Omental fat pad (tissue), 4 donors: ENCODE data around the gene ID4. TPM values are rescaled to one million over a fixed set of nuclear protein-coding genes. Genes with fewer than 3 reads are reported as not detected.

ENCODE experiments used
- ATAC-seq: fragments of 150-250 bp; one replicate; pipeline ENCODE4 v1.9.1; 2016; ENCODE audit warnings: mild to moderate bottlenecking, moderate library complexity; ENCODE audit not compliant: low FRiP score
- DNase-seq: peaks from one replicate; pipeline ENCODE4 v3.0.0-alpha.2; 2019; ENCODE audit warnings: low spot score
- CTCF ChIP-seq, 3 donors: fragments of 450-650 bp; IDR thresholded peaks; one replicate each; pipeline ENCODE4 v1.5.1; 2016 to 2017; ENCODE audit warnings: antibody characterized with exemption in 3 of 3, mild to moderate bottlenecking in 3 of 3, moderate library complexity in 2 of 3
- total RNA-seq, 4 donors: library from RNA; depleted of rRNA; stranded (reverse); fragments of >200 nt; gene quantifications; one replicate each; pipeline ENCODE4 v1.1.0, GENCODE V29; 2016

ID4 gene
- total RNA-seq, 4 donors from 2014 or later: 8.5 to 184 (median 82.1) TPM

- ATAC-seq (peak; percentile 69), DNase-seq (no peak)
- no peak for TF ChIP-seq CTCF (IDR thresholded peaks at IDR 0.05)
Observed at GRCh38 chr6:19845266-19846041, 8.3 kb downstream of the ID4 start.

- no peak for TF ChIP-seq CTCF (IDR thresholded peaks at IDR 0.05)
- no peak for DNase-seq
- no peak for ATAC-seq
Observed at GRCh38 chr6:19848465-19849029, 11.4 kb downstream of the ID4 start.

GRCh38 chr6:19849196-19849595, 12.0 kb downstream of the ID4 start:
- DNase-seq (no peak), ATAC-seq (no peak)

GRCh38 chr6:19849755-19850154, 12.6 kb downstream of the ID4 start:
- no peak for DNase-seq
- no peak for TF ChIP-seq CTCF (IDR thresholded peaks at IDR 0.05)
- no peak for ATAC-seq

More at GRCh38 chr6:19849196-19849595, 12.0 kb downstream of the ID4 start:
- TF ChIP-seq CTCF (IDR thresholded peaks at IDR 0.05): no peak

GRCh38 chr6:19851241-19852089, 14.3 kb downstream of the ID4 start:
- DNase-seq: no peak
- ATAC-seq: peak; percentile 94

GRCh38 chr6:19852090-19852457, 14.9 kb downstream of the ID4 start:
- no peak for TF ChIP-seq CTCF (IDR thresholded peaks at IDR 0.05)
- DNase-seq (no peak), ATAC-seq (no peak)

More at GRCh38 chr6:19851241-19852089, 14.3 kb downstream of the ID4 start:
- peak in 1 of 3 donors; percentile 58 for TF ChIP-seq CTCF (IDR thresholded peaks at IDR 0.05)
